Measurements from ENCODE around the gene PRLR. TPM values are rescaled to one million over a fixed set of nuclear protein-coding genes. Genes with fewer than 3 reads are reported as not detected.

Gene PRLR
- polyA plus RNA-seq, 3 donors from 2014 or later = not detected

DNA sequence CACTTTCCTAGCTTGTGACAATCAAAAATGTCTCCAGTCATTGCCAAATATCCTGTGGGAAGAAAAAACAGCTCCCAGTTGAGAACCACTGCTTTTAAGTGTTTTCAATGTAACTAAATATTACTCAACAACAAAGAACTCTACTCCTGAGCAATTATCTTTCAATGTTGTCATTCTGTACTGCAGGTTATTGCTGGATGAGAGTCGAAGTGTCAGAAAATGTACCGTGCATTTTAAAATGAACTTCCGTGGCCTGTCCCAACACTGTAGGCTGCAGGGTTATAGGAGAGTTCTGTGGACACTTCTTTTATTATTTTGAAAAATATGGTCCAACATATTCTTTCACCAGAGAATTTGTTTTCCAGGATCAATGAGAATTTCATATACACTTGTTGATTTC, 147.8 kb downstream of the PRLR start:
- Mint-ChIP-seq H3K27ac (no peak overlapping the region), H3K9me3 (peaks cover 0 to 3% (median 0%) of the 10 kb centered on the region in 6 donors), H3K4me3 (no peak overlapping the region), H3K27me3 (ENCODE audit: low read depth in 3 of 3) (peaks cover 0 to 8% (median 5%) of the 10 kb centered on the region in 3 donors), H3K4me1 (no peaks in the 10 kb centered on the region), H3K36me3 (no peaks in the 10 kb centered on the region)
- no peak for DNase-seq

DNA sequence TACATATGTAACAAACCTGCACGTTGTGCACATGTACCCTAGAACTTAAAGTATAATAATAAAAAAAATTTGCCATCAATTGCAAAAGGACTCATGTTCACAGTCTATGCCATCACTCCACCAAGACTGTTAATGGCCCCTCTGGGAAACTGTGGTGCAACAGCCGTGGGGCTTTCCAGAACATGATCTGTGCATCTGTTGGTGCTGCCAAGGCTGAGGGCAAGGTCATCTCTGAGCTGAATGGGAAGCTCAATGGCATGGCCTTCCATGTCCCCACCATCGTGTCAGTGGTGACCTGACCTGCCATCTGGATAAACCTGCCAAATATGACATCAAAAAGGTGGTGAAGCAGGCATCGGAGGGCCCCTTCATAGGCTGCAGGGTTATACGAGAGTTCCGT, 149.2 kb downstream of the PRLR start:
- no peak for DNase-seq
- peaks cover 0 to 4% (median 2%) of the 10 kb centered on the region in 6 donors for H3K9me3 Mint-ChIP-seq
- H3K36me3 Mint-ChIP-seq = no peaks in the 10 kb centered on the region
- H3K27ac Mint-ChIP-seq = no peak overlapping the region
- no peaks in the 10 kb centered on the region for H3K4me1 Mint-ChIP-seq
- peaks cover 0 to 8% (median 6%) of the 10 kb centered on the region in 3 donors for H3K27me3 Mint-ChIP-seq (ENCODE audit: low read depth in 3 of 3)
- H3K4me3 Mint-ChIP-seq = no peak overlapping the region

DNA sequence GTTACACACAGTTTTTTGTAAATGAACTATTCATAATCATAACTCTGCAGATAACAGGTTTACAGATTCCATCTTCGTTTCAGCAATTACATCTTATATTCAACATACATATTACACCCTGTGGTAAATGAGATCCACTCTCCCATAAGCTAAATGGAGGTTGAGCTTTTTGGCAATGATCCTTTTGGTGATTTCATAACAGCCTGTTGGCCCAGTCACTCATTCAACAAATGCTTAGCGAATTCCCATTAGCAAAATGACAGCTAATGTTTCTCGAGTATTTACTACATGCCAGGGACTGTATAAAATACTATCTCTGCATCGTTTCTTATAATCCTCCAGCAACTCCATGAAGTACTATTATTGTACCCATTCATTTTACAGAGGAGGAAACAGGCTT, 157.1 kb downstream of the PRLR start:
- DNase-seq = no peak
- Mint-ChIP-seq H3K4me3 (no peak overlapping the region), H3K27me3 (ENCODE audit: low read depth in 3 of 3) (peaks cover 3 to 11% (median 5%) of the 10 kb centered on the region in 3 donors), H3K27ac (no peak overlapping the region), H3K9me3 (peaks cover 0 to 11% (median 4%) of the 10 kb centered on the region in 6 donors), H3K4me1 (no peaks in the 10 kb centered on the region), H3K36me3 (no peaks in the 10 kb centered on the region)

DNA sequence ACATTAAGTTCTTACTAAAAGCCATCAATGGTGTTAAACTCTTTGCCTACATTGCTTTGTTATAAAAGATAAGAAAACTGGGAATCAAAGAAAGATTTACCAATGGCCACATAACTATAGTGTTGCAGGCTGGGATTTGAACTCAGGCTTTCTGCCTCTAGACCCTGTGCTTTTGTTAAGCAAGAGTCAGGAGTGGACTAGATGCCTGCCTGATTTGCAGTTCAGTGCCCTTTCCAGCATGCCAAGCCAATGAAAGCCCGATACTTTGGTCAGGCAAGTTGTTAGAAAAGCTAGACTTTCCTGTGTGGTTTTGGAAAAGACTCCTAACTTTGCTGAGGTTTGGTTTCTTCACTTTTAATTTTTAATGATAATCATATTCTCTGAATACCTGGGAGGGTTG, 161.1 kb downstream of the PRLR start:
- no peak overlapping the region for H3K27ac Mint-ChIP-seq
- peaks cover 0 to 11% (median under 1%) of the 10 kb centered on the region in 6 donors for H3K9me3 Mint-ChIP-seq
- H3K36me3 Mint-ChIP-seq = no peaks in the 10 kb centered on the region
- no peak overlapping the region for H3K4me3 Mint-ChIP-seq
- peaks cover 2 to 9% (median 6%) of the 10 kb centered on the region in 3 donors for H3K27me3 Mint-ChIP-seq (ENCODE audit: low read depth in 3 of 3)
- H3K4me1 Mint-ChIP-seq = no peaks in the 10 kb centered on the region
- DNase-seq = no peak

DNA sequence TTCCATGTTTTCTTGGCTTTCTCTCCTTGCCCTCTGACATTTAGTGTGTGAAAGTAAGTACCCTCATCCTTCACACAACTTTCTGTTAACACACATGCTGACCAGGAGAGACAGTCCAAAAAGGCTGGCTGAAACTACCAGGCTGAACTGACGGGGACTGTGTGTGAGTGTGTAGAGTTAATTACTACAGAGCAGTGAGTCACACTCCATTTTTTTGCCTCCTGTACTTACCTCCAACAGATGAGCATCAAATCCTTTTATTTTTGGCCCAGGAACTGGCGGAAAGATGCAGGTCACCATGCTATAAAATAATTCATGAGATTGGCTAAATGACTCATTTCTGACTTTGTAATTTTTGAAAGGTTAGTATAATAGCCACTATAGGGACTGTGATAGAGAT, 162.3 kb downstream of the PRLR start:
- peaks cover 2 to 6% (median 5%) of the 10 kb centered on the region in 3 donors for H3K27me3 Mint-ChIP-seq (ENCODE audit: low read depth in 3 of 3)

DNA sequence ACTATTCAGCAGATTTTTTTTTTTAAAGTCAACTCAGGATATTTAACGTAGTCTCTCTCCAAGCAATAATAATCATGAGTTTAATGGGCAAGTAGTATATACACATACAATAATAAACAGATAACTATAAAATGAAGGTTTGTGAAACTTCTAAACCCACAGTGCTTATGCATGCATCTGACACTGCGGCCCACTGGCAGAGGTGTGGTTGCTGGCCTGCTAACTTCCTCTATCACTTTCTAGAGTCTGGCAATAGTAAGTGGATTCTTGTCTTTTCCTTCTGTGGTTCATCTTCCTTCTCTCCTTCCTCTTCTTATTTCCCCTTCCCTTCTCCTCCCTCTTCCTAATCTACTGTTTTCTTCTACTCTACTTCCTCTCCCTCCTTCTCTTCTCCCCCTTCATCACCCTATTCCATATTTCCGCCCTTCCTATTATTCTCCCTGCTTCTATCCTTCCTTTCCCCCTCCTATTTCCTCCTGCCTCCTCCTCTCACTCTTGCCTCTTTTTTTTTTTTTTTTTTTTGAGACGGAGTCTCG, 164.0 kb downstream of the PRLR start:
- H3K27me3 Mint-ChIP-seq (ENCODE audit: low read depth in 3 of 3) = peaks cover 0 to 6% (median 3%) of the 10 kb centered on the region in 3 donors
- H3K36me3 Mint-ChIP-seq = no peaks in the 10 kb centered on the region
- H3K27ac Mint-ChIP-seq = no peak overlapping the region
- no peak for DNase-seq
- no peaks in the 10 kb centered on the region for H3K4me1 Mint-ChIP-seq
- no peak overlapping the region for H3K4me3 Mint-ChIP-seq
- peaks cover 0 to 2% (median 0%) of the 10 kb centered on the region in 6 donors for H3K9me3 Mint-ChIP-seq

More for the DNA sequence above, 162.3 kb downstream of the PRLR start:
- Mint-ChIP-seq H3K4me3 (no peak overlapping the region), H3K4me1 (no peaks in the 10 kb centered on the region), H3K9me3 (peaks cover 0 to 3% (median under 1%) of the 10 kb centered on the region in 6 donors), H3K36me3 (no peaks in the 10 kb centered on the region), H3K27ac (no peak overlapping the region)
- no peak for DNase-seq

DNA sequence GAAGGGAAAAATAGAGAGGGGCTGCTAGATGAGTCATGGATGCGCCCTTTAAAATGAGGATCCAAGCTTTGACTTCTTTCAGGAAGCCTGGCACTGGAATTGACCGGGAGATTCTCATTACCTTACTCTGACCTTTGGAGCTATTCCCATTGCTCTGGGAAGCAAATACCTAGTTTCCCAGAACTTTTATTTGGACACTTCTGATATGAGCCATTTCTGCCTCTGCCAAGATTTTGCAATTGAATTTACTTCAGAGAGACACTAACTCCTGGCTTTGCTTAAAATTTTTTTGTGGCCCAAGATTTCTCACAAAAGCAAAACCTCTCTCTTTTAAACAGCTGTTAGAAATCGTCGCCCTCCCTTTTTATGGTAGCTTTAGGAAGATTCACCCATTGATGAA, 166.9 kb downstream of the PRLR start:
- Mint-ChIP-seq H3K4me1 (no peaks in the 10 kb centered on the region), H3K36me3 (no peaks in the 10 kb centered on the region), H3K27ac (no peak overlapping the region), H3K9me3 (peaks cover 0 to 1% (median 0%) of the 10 kb centered on the region in 6 donors), H3K4me3 (no peak overlapping the region), H3K27me3 (ENCODE audit: low read depth in 3 of 3) (peaks cover 2 to 4% (median 3%) of the 10 kb centered on the region in 3 donors)
- DNase-seq = no peak

DNA sequence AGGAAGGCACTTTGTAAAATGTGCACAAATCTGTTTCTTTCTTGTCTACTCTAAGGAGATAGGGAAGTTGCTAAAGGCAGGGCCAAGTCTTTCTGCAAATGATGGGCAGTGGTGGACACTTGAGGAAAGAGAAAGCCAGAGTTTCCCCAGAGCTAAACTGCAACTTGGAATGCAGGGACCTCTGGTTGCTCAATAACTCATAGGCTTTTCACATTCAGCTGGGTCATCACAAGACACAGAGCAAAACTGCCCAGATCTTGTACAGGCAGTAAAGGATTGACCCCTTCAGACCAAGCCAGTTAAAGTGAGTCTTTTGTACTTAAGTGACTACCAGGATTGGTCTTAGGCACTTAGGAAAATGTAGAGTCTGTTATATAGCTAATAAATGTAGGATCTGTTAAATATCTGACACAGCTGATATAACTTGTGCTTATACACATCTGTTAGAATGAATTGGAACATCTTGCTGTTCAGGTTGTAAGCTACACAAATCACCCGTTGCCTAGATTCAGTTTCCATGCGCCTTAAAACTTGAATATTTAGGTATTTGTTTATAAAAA, 169.0 kb downstream of the PRLR start:
- Mint-ChIP-seq H3K27me3 (ENCODE audit: low read depth in 3 of 3) (peaks cover 2 to 3% (median 3%) of the 10 kb centered on the region in 3 donors), H3K27ac (no peak overlapping the region), H3K4me3 (no peak overlapping the region), H3K36me3 (no peaks in the 10 kb centered on the region), H3K9me3 (peaks cover 0 to 1% (median 0%) of the 10 kb centered on the region in 6 donors), H3K4me1 (no peaks in the 10 kb centered on the region)
- no peak for DNase-seq

DNA sequence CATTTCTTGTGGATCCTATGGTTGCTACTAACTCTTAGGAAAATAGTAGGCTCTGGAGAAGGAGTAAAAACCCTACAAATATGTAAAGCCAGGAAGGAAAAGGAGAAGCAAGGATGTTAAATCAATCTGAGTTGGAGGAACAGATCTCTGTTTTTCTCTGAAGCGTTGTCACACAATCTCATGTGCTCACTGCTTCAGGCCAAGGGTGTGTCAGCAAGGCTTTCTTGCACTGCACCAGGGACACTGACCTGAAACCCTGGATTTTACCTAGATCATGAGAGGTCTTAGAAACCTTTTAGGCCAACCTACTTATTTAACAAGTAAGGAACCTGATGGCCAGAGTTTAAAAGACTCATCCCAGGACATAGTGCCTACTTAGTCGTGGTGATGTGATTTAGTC, 170.1 kb downstream of the PRLR start:
- no peaks in the 10 kb centered on the region for H3K36me3 Mint-ChIP-seq
- no peaks in the 10 kb centered on the region for H3K9me3 Mint-ChIP-seq
- peaks cover 2 to 5% (median 3%) of the 10 kb centered on the region in 3 donors for H3K27me3 Mint-ChIP-seq (ENCODE audit: low read depth in 3 of 3)
- no peak for DNase-seq
- H3K4me3 Mint-ChIP-seq = no peak overlapping the region
- H3K27ac Mint-ChIP-seq = no peak overlapping the region
- no peaks in the 10 kb centered on the region for H3K4me1 Mint-ChIP-seq

DNA sequence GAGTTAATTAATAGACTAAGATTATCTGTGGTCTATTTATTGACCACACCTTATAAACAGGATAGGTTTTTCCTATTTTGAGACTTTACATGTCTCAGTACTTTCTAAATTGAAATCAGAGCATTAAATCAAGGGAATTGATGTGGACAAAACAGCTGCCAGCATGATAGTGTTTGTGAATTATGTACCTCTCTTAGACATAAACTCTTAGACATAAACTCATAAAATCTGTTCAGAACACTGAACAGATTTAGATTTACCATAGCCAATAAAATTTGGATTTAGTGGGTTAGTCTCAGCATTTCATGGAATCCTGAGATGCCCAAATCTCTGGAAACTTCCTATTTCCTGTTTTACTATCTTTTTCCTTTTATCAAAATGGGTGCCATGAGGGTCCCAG, 171.0 kb downstream of the PRLR start:
- Mint-ChIP-seq H3K4me3 (no peak overlapping the region), H3K4me1 (no peaks in the 10 kb centered on the region), H3K27ac (no peak overlapping the region), H3K36me3 (no peaks in the 10 kb centered on the region), H3K9me3 (no peaks in the 10 kb centered on the region), H3K27me3 (ENCODE audit: low read depth in 3 of 3) (peaks cover 0 to 5% (median 2%) of the 10 kb centered on the region in 3 donors)
- DNase-seq = no peak

DNA sequence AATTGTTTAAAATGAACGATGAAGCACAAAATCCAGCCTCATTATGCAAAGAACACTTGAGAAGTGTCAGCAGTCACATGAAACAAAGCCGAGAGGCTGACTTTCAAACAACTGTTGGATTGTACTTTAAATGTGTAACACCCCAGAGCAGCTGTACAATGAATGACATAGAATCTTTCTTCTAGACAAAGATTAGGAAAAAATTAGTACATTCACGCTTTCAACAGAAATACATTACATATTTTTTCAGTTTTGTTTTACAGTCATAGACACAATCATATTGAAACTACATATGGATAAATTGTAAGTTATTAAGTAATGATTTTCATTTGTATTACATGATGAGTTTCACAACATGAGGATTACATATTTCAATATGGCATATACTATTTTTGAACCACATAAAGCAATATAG, 171.9 kb downstream of the PRLR start:
- Mint-ChIP-seq H3K9me3 (no peaks in the 10 kb centered on the region), H3K36me3 (no peaks in the 10 kb centered on the region), H3K4me1 (no peaks in the 10 kb centered on the region)

DNA sequence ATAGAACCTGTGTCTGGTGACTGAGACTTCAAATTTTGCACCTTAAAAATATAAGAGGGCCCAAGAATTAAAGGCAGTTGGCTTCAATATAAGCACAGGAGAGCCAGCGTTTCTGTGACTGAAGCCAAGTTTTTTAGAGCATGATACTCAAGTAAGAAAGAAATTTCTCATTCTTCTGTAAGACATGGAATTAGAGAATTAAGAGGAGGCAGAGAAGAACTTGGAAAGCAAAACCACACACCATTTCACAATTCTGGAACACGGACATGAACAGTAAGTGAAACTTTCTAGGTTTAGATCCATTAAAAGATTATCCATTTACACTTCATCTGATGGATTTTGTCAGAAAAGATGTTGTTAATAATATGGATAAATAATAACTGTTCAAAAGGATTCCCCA, 173.6 kb downstream of the PRLR start:
- no peaks in the 10 kb centered on the region for H3K4me1 Mint-ChIP-seq
- H3K9me3 Mint-ChIP-seq = no peaks in the 10 kb centered on the region
- H3K4me3 Mint-ChIP-seq = no peak overlapping the region
- H3K27me3 Mint-ChIP-seq (ENCODE audit: low read depth in 3 of 3) = peaks cover 0 to 5% (median 4%) of the 10 kb centered on the region in 3 donors
- DNase-seq = no peak
- no peak overlapping the region for H3K27ac Mint-ChIP-seq
- no peaks in the 10 kb centered on the region for H3K36me3 Mint-ChIP-seq

More for the DNA sequence above, 171.9 kb downstream of the PRLR start:
- Mint-ChIP-seq H3K4me3 (no peak overlapping the region), H3K27ac (no peak overlapping the region), H3K27me3 (ENCODE audit: low read depth in 3 of 3) (peaks cover 0 to 5% (median 2%) of the 10 kb centered on the region in 3 donors)
- no peak for DNase-seq

DNA sequence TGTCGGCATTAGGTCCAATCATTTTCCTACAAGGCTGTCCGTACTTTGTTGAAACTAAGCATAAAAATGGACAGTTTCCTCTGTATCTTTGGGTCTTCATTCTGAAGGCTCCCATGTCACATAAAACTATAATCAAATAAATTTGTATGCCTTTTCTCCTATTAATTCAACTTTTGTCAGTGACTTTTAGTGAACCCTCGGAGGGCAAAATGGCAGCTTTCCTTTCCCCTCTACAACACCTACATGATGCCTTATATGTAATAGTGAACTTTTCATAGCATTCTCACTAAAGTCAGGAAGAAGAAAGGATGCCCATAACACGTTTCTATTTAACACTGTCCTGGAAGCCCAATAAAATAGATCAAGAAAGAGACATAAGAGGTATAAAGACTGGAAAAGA, 177.4 kb downstream of the PRLR start:
- H3K36me3 Mint-ChIP-seq = no peaks in the 10 kb centered on the region
- H3K27ac Mint-ChIP-seq = no peak overlapping the region
- H3K27me3 Mint-ChIP-seq (ENCODE audit: low read depth in 3 of 3) = peaks cover 0 to 6% (median 4%) of the 10 kb centered on the region in 3 donors
- no peak for DNase-seq
- H3K9me3 Mint-ChIP-seq = peaks cover 0 to 3% (median 0%) of the 10 kb centered on the region in 6 donors
- H3K4me1 Mint-ChIP-seq = no peaks in the 10 kb centered on the region
- H3K4me3 Mint-ChIP-seq = no peak overlapping the region

DNA sequence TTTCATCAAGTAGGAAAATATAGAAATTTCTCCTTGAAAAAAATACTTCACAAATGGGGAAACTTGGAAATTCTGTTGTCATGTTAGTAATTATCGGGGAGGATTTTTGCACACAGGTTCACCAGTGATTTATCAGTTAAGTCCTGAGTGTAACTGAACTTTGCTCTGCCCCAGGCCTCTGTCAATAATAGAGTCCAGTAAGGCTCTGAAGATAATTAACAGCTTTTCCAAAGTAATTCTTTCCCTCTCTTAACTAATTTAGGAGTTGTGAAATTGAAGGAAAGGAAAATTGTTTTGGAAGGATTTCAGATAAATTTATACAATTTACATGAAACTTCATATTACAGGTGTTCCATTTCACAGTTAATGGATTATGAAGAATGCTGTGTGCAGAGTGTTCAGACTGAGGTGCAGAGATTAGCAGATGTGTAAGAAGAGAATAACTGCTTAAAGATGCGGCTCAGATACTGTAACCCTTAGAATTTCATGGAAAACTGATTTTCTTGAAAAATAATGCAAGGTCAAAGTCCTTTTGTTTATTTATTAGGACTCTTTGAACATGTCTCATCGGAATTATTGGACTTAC, 179.7 kb downstream of the PRLR start:
- no peak for DNase-seq
- Mint-ChIP-seq H3K9me3 (peaks cover 0 to 3% (median 0%) of the 10 kb centered on the region in 6 donors), H3K4me3 (no peak overlapping the region), H3K36me3 (no peaks in the 10 kb centered on the region), H3K4me1 (no peaks in the 10 kb centered on the region), H3K27ac (no peak overlapping the region), H3K27me3 (ENCODE audit: low read depth in 3 of 3) (peaks cover 2 to 6% (median 4%) of the 10 kb centered on the region in 3 donors)
